Activated effector memory CD4-positive, alpha-beta T cell treated with anti-CD3 and anti-CD28 coated beads, Interleukin-2, amount 50 U/mL, for 16 hours (primary cell): ENCODE data around the gene SPDYE6.
"Not testable (repeated sequence)": the region's sequence is repeated elsewhere in the genome, so short reads cannot be mapped to it uniquely, and the experiment has no call there.

Source experiments
- DNase-seq: peaks from one replicate; pipeline ENCODE4 v3.0.0-alpha.2; 2020

Gene SPDYE6

GRCh38 chr7:102356344-102356743 lies at the start of gene SPDYE6:
Gene SPDYE6, minus strand, starts transcription at chr7:102356444. Its CDS starts 421 bp downstream, at chr7:102356023.
- not testable (repeated sequence) for DNase-seq

- not testable (repeated sequence) for DNase-seq
Measured at GRCh38 chr7:102404862-102405188, 48.6 kb upstream of the SPDYE6 start.

- peak; percentile 75 for DNase-seq
Measured at GRCh38 chr7:102404005-102404861, 48.0 kb upstream of the SPDYE6 start.

GRCh38 chr7:102403563-102403962 lies 47.3 kb upstream of the SPDYE6 start:
- DNase-seq: no peak

GRCh38 chr7:102400360-102400759 lies 44.1 kb upstream of the SPDYE6 start:
- DNase-seq: no peak

GRCh38 chr7:102398543-102398942 lies 42.3 kb upstream of the SPDYE6 start:
- DNase-seq: no peak

GRCh38 chr7:102396710-102397019 lies 40.4 kb upstream of the SPDYE6 start:
- no peak for DNase-seq

- DNase-seq: peak; percentile 94
Measured at GRCh38 chr7:102395873-102396709, 39.8 kb upstream of the SPDYE6 start, which contains the start of gene PRKRIP1. Gene PRKRIP1, plus strand, starts transcription at chr7:102396363. Its CDS starts 49 bp downstream, at chr7:102396412.

GRCh38 chr7:102395592-102395872 lies 39.3 kb upstream of the SPDYE6 start:
- no peak for DNase-seq

- no peak for DNase-seq
Measured at GRCh38 chr7:102393467-102393866, 37.2 kb upstream of the SPDYE6 start.

- no peak for DNase-seq
Measured at GRCh38 chr7:102392330-102392729, 36.1 kb upstream of the SPDYE6 start.

- DNase-seq: peak; percentile 89
Measured at GRCh38 chr7:102390697-102391484, 34.6 kb upstream of the SPDYE6 start.

- DNase-seq: no peak
Measured at GRCh38 chr7:102389810-102390209, 33.6 kb upstream of the SPDYE6 start.

GRCh38 chr7:102387064-102387463 lies 30.8 kb upstream of the SPDYE6 start:
- no peak for DNase-seq

GRCh38 chr7:102381696-102382425 lies 25.6 kb upstream of the SPDYE6 start:
- DNase-seq: not testable (repeated sequence)

- DNase-seq: not testable (repeated sequence)
Measured at GRCh38 chr7:102380837-102381236, 24.6 kb upstream of the SPDYE6 start.

GRCh38 chr7:102376964-102377466 lies 20.8 kb upstream of the SPDYE6 start:
- DNase-seq: no peak

- DNase-seq: not testable (repeated sequence)
Measured at GRCh38 chr7:102372796-102373195, 16.6 kb upstream of the SPDYE6 start.

GRCh38 chr7:102370038-102370437 lies 13.8 kb upstream of the SPDYE6 start:
- not testable (repeated sequence) for DNase-seq

GRCh38 chr7:102365390-102365789 lies 9.1 kb upstream of the SPDYE6 start:
- DNase-seq: not testable (repeated sequence)

- DNase-seq: peak; percentile 63
Measured at GRCh38 chr7:102364394-102364886, 8.2 kb upstream of the SPDYE6 start.
